ENCODE measurements around the gene ZSCAN29. TPM values are rescaled to one million over a fixed set of nuclear protein-coding genes. Genes with fewer than 3 reads are reported as not detected.

ZSCAN29 gene
- total and polyA plus RNA-seq, 2 experiments from 2014 or later = 5.8 to 18.7 TPM

DNA sequence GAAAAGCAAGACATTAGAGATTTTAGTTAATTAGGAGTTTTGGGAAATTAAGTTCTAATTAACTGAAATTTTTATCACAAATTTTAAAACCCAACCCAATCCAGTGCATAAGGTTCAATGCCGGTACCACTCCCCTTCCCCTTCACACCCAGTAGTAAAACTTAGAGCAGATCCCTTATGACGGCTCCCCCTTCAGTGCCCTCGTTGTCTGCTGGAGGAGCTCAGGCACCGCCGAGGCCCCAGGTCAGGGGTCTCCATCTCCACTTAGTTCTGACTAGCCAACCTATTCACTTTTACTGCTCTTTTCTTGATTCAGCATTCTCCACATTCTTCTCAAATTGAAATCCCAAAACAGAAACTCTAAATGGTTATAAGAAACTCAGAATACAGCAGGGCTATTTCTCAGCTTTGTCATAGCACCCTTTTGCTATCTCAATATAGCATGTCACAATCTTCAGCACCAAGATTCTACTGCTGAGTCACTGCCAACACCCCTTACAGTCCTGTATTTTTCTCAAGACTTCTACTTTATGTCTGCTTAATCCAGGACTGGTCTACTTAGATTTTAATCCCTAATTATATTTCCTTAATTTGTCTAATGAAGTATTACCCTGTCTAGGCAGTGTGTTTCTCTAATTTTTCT is 39.9 kb upstream of the ZSCAN29 start:
- Histone ChIP-seq H3K4me3 (no peak overlapping the region), H4K20me1 (ENCODE audit: insufficient read depth) (no peaks in the 10 kb centered on the region), H3K9ac (peak overlapping the region; percentile 38), H3K27me3 (replicated peaks; ENCODE audit: insufficient read depth) (no peaks in the 10 kb centered on the region), H3K36me3 (ENCODE audit: low read depth) (peaks cover 61% of the 10 kb centered on the region), H3K27ac (peak overlapping the region; percentile 58), H2AFZ (no peak overlapping the region), H3F3A (ENCODE audit: insufficient read depth) (peaks cover 19% of the 10 kb centered on the region), H3K4me1 (ENCODE audit: insufficient read depth) (peaks cover 11% of the 10 kb centered on the region), H3K79me2 (ENCODE audit: insufficient read depth) (no peaks in the 10 kb centered on the region), H3K9me3 (ENCODE audit: low read depth) (no peaks in the 10 kb centered on the region), H3K4me2 (ENCODE audit: unreplicated experiment) (no peak overlapping the region), H3K9me2 (ENCODE audit: insufficient read depth) (no peaks in the 10 kb centered on the region)
- DNase-seq = peak; percentile 75
- in situ Hi-C loops (cut with MboI) = no loop called here
- no peak for TF ChIP-seq EZH2 (IDR thresholded peaks at IDR 0.05; ENCODE audit: insufficient read depth, poor library complexity, severe bottlenecking)
- no peak for TF ChIP-seq EZH2phosphoT487 (IDR thresholded peaks at IDR 0.05; ENCODE audit: insufficient read depth, low read depth)
- 83 to 85% methylated on average over 5 of the region's 5 CpGs for WGBS, 2 experiments (ENCODE audit: low coverage in 1 of 2, low lambda C conversion rate in 2 of 2, missing lambda C conversion rate in 2 of 2)

DNA sequence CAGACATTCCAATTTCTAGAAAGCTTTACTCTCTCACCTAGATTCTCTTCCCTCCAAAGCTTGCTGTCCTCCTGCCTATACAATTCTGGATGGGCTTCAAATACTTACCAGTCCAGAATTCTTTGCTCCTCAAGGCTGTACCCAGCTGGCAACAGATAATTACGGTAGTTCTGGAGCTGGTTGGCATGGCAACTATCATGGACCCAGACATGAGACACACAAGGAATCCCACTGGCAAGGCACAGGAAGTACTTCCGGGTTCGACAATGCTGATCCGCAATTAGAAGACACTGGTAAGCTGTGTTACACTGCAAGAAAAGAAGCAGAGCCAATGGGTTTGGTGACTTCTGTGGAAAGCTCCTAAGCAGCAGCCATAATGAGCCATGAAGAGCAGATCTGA is 37.9 kb upstream of the ZSCAN29 start:
- Histone ChIP-seq H3K27ac (no peak overlapping the region), H3K36me3 (ENCODE audit: low read depth) (peaks cover 71% of the 10 kb centered on the region)
- in situ Hi-C loops (cut with MboI) = no loop called here

DNA sequence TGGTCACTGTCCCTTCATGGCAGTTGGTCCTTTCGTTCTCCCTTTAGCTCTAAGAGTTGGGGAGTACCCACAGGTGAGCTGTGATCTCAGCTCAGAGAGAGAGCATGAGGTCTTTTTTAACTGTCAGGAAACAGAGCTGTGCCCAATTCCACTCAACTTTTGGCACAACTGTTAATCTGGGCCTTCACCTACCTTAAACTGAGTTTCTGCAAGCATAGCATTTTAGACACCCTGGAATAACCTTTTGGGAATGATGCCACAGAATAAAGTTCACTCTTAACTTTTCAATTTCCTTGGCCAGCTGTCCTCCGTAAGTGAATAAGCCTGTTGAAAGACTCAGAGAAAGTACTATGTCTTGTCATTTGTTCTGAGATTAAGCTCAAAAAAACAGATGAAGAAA is 36.0 kb upstream of the ZSCAN29 start:
- Histone ChIP-seq H3K27me3 (replicated peaks; ENCODE audit: insufficient read depth) (no peaks in the 10 kb centered on the region), H3K27ac (no peak overlapping the region), H3F3A (ENCODE audit: insufficient read depth) (peaks cover 19% of the 10 kb centered on the region), H3K9ac (no peak overlapping the region), H3K4me1 (ENCODE audit: insufficient read depth) (peaks cover 11% of the 10 kb centered on the region), H4K20me1 (ENCODE audit: insufficient read depth) (no peaks in the 10 kb centered on the region), H3K9me2 (ENCODE audit: insufficient read depth) (no peaks in the 10 kb centered on the region), H3K9me3 (ENCODE audit: low read depth) (no peaks in the 10 kb centered on the region), H3K4me2 (ENCODE audit: unreplicated experiment) (no peak overlapping the region), H3K36me3 (ENCODE audit: low read depth) (peaks cover 59% of the 10 kb centered on the region), H3K4me3 (no peak overlapping the region), H2AFZ (no peak overlapping the region), H3K79me2 (ENCODE audit: insufficient read depth) (no peaks in the 10 kb centered on the region)
- TF ChIP-seq EZH2 (IDR thresholded peaks at IDR 0.05; ENCODE audit: insufficient read depth, poor library complexity, severe bottlenecking) (no peak), EZH2phosphoT487 (IDR thresholded peaks at IDR 0.05; ENCODE audit: insufficient read depth, low read depth) (no peak)
- 94 to 95% methylated on average over 2 of the region's 2 CpGs for WGBS, 2 experiments (ENCODE audit: low coverage in 1 of 2, low lambda C conversion rate in 2 of 2, missing lambda C conversion rate in 2 of 2)
- DNase-seq = no peak
- in situ Hi-C loops (cut with MboI) = no loop called here

More for the DNA sequence above, 37.9 kb upstream of the ZSCAN29 start:
- Histone ChIP-seq H3K4me2 (ENCODE audit: unreplicated experiment) (no peak overlapping the region), H3K79me2 (ENCODE audit: insufficient read depth) (no peaks in the 10 kb centered on the region), H2AFZ (no peak overlapping the region), H3K27me3 (replicated peaks; ENCODE audit: insufficient read depth) (no peaks in the 10 kb centered on the region), H3K4me1 (ENCODE audit: insufficient read depth) (peaks cover 11% of the 10 kb centered on the region), H4K20me1 (ENCODE audit: insufficient read depth) (no peaks in the 10 kb centered on the region), H3K9me3 (ENCODE audit: low read depth) (no peaks in the 10 kb centered on the region), H3F3A (ENCODE audit: insufficient read depth) (peaks cover 19% of the 10 kb centered on the region), H3K9me2 (ENCODE audit: insufficient read depth) (no peaks in the 10 kb centered on the region), H3K4me3 (no peak overlapping the region), H3K9ac (no peak overlapping the region)
- DNase-seq = no peak
- no peak for TF ChIP-seq EZH2phosphoT487 (IDR thresholded peaks at IDR 0.05; ENCODE audit: insufficient read depth, low read depth)
- 98% methylated on average over 4 of the region's 4 CpGs for WGBS, 2 experiments (ENCODE audit: low coverage in 1 of 2, low lambda C conversion rate in 2 of 2, missing lambda C conversion rate in 2 of 2)

DNA sequence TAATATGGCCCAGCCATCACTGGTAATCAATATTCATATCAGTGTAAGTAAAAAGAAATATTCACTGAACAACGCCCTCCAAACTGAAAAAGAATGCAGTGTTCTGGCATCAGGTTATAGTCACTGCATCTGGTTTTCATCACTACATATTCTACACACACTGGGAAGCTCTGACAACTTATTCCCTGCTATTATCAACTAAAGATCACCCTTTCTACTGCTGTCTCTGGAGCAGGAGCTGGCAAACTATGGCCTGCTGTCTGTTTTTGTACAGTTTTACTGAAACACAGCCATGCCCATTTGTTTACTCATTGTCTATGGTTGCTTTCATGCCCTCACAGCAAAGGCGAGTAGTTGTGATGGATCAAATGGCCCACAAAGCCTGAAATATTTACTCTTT is 35.3 kb upstream of the ZSCAN29 start:
- Histone ChIP-seq H3F3A (ENCODE audit: insufficient read depth) (peaks cover 19% of the 10 kb centered on the region), H3K27ac (no peak overlapping the region), H2AFZ (no peak overlapping the region), H3K4me3 (no peak overlapping the region), H3K4me1 (ENCODE audit: insufficient read depth) (peaks cover 7% of the 10 kb centered on the region), H3K9me3 (ENCODE audit: low read depth) (no peaks in the 10 kb centered on the region), H3K79me2 (ENCODE audit: insufficient read depth) (no peaks in the 10 kb centered on the region), H3K36me3 (ENCODE audit: low read depth) (peaks cover 62% of the 10 kb centered on the region), H3K9me2 (ENCODE audit: insufficient read depth) (no peaks in the 10 kb centered on the region), H3K9ac (no peak overlapping the region), H3K4me2 (ENCODE audit: unreplicated experiment) (no peak overlapping the region), H3K27me3 (replicated peaks; ENCODE audit: insufficient read depth) (no peaks in the 10 kb centered on the region), H4K20me1 (ENCODE audit: insufficient read depth) (no peaks in the 10 kb centered on the region)
- TF ChIP-seq EZH2phosphoT487 (IDR thresholded peaks at IDR 0.05; ENCODE audit: insufficient read depth, low read depth) (no peak), EZH2 (IDR thresholded peaks at IDR 0.05; ENCODE audit: insufficient read depth, poor library complexity, severe bottlenecking) (no peak)
- DNase-seq = peak; percentile 17
- 22 to 25% methylated on average over 2 of the region's 2 CpGs for WGBS, 2 experiments (ENCODE audit: low coverage in 1 of 2, low lambda C conversion rate in 2 of 2, missing lambda C conversion rate in 2 of 2)
- in situ Hi-C loops (cut with MboI) = no loop called here

All from GM23248 (cell line).